ENCODE measurements around the gene NXPE3.
"Not testable (repeated sequence)": the region's sequence is repeated elsewhere in the genome, so short reads cannot be mapped to it uniquely, and the experiment has no call there.

Gene NXPE3

DNA sequence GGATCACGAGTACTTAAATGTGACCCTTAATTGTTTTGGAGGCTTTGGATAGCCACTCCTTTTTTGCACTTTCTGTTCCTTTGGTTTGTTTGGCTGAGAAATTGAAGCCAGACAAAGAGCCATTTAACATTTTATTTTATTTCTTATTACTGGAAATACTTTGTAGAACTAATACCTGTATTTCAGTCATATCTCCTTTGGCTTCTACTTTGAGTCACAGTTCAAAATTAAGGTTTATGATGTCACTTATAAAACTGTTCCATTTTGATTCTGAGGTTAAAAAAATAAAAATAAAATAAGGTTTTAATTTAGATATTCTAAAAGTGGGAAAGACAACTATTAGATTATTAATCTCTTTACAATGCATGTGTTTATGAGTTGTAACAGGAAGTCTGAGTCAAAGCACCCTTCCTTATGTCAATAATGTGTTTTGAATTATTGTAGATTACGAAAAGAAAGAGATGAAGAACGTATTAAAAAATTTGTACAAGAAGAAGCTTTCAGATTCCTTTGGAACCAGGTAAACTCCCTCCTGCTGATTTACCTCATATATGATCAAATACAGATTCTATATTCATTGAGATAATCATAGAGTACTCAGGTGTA, 16.9 kb upstream of the NXPE3 start:
- H3K27me3 ChIP-seq (ENCODE audit: control insufficient read depth in 1 of 2, insufficient read depth in 2 of 2, low read length in 2 of 2): no peaks in the 10 kb centered on the region
- H3K36me3 ChIP-seq (ENCODE audit: control insufficient read depth in 1 of 2, insufficient read depth in 2 of 2, low read length in 2 of 2): peaks cover 13 to 19% of the 10 kb centered on the region in 2 donors
- H3K9ac ChIP-seq (ENCODE audit: low read depth in 1 of 2, low read length in 2 of 2): no peak overlapping the region
- no peaks in the 10 kb centered on the region for H3K9me3 ChIP-seq (ENCODE audit: control insufficient read depth in 1 of 2, low read length in 2 of 2)
- no peaks in the 10 kb centered on the region for H3K4me1 ChIP-seq (ENCODE audit: control insufficient read depth in 1 of 2, insufficient read depth in 2 of 2, low read length in 2 of 2)
- no peak overlapping the region for H3K4me3 ChIP-seq (ENCODE audit: low read depth in 1 of 2, low read length in 2 of 2)
- no peak overlapping the region for H3K27ac ChIP-seq (ENCODE audit: low read depth, low read length)

DNA sequence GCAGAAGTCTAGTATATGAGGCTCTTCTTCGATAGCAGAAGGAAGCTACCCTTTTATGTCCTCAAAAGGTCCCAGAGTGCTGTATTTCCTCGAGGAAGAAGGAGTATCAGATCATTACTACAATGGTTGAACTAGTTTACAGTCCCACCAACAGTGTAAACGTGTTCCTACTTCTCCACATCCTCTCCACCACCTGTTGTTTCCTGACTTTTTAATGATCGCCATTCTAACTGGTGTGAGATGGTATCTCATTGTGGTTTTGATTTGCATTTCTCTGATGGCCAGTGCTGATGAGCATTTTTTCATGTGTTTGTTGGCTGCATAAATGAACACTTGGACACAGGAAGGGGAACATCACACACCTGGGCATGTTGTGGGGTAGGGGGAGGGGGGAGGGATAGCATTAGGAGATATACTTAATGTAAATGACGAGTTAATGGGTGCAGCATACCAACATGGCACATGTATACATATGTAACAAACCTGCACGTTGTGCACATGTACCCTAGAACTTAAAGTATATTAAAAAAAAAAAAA, 1.2 kb upstream of the NXPE3 start:
- not testable (repeated sequence) for H3K4me3 ChIP-seq (ENCODE audit: low read depth in 1 of 2, low read length in 2 of 2); H3K9ac ChIP-seq (ENCODE audit: low read depth in 1 of 2, low read length in 2 of 2); H3K27ac ChIP-seq (ENCODE audit: low read depth, low read length); H3K36me3 ChIP-seq (ENCODE audit: control insufficient read depth in 1 of 2, insufficient read depth in 2 of 2, low read length in 2 of 2); H3K9me3 ChIP-seq (ENCODE audit: control insufficient read depth in 1 of 2, low read length in 2 of 2); H3K27me3 ChIP-seq (ENCODE audit: control insufficient read depth in 1 of 2, insufficient read depth in 2 of 2, low read length in 2 of 2)
- H3K4me1 ChIP-seq (ENCODE audit: control insufficient read depth in 1 of 2, insufficient read depth in 2 of 2, low read length in 2 of 2): peaks cover 14% of the 10 kb centered on the region in 2 donors

DNA sequence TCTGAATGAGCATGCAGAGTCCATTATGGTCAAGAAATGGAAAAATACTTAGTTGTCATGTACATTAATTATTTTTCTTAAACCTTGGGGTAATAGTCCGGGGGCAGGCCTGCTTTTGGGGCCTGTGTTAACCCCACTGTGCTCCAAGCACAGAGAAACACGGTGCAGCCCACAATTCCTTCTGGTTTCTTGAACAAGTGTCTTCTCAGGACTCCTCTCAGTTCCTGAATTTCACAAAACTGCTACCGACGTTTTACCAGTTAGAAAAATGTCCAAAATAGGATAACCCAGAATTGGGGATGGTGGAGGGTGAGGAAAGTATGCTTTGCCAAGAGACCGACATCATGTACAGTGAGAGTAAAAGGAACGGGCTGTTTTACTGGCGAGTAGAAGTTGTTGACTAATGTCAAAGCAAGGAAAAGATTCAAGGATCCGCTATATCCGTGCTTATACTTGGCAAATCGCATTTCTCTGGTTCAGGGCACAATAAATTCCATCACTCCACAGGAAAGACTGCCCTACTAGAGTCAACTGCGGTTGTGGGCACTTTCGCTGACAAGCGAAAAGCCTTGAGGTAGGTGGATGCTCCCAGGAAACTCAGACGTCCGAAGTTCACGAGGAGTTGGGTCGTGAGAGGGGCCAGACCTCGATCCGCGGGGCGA, 495 bp upstream of the NXPE3 start:
- Histone ChIP-seq H3K4me3 (ENCODE audit: low read depth in 1 of 2, low read length in 2 of 2) (peak overlapping the region; percentile 88), H3K36me3 (ENCODE audit: control insufficient read depth in 1 of 2, insufficient read depth in 2 of 2, low read length in 2 of 2) (peaks cover 1 to 4% of the 10 kb centered on the region in 2 donors), H3K4me1 (ENCODE audit: control insufficient read depth in 1 of 2, insufficient read depth in 2 of 2, low read length in 2 of 2) (peaks cover 14% of the 10 kb centered on the region in 2 donors), H3K27ac (ENCODE audit: low read depth, low read length) (peak overlapping the region; percentile 71), H3K27me3 (ENCODE audit: control insufficient read depth in 1 of 2, insufficient read depth in 2 of 2, low read length in 2 of 2) (no peaks in the 10 kb centered on the region), H3K9ac (ENCODE audit: low read depth in 1 of 2, low read length in 2 of 2) (peak overlapping the region; percentile 52 to 81), H3K9me3 (ENCODE audit: control insufficient read depth in 1 of 2, low read length in 2 of 2) (no peaks in the 10 kb centered on the region)

DNA sequence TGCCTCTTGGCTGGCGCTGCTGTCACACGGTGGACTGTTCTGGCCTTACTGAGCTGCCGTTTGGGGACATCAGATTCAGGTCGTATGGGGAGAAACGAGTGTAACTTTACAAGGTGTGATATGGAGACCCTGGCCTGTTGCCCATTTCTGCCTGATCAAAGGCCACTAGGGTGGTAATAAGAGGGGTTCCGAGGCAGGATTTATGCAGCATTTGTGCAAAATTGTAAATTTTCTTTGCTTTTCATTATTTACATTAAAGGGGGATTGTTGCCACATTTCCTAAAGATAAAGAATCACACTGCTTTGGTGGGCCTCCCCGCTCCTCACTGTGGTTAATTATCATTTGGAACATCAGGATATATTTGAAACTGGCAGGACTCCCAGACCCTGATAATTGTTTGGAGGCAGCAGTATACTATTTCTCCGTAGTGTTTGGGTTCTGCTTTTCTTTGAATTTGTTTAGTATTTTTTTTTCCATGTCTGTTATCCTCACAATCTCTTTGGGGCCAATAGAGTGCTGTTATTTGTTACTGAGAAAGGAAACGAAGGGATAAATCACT, 891 bp downstream of the NXPE3 start:
- H3K36me3 ChIP-seq (ENCODE audit: control insufficient read depth in 1 of 2, insufficient read depth in 2 of 2, low read length in 2 of 2): peaks cover 6 to 7% of the 10 kb centered on the region in 2 donors
- H3K9me3 ChIP-seq (ENCODE audit: control insufficient read depth in 1 of 2, low read length in 2 of 2): no peaks in the 10 kb centered on the region
- peak overlapping the region; percentile 54 for H3K27ac ChIP-seq (ENCODE audit: low read depth, low read length)
- H3K4me1 ChIP-seq (ENCODE audit: control insufficient read depth in 1 of 2, insufficient read depth in 2 of 2, low read length in 2 of 2): peaks cover 14 to 21% of the 10 kb centered on the region in 2 donors
- peak overlapping the region; percentile 52 to 81 for H3K9ac ChIP-seq (ENCODE audit: low read depth in 1 of 2, low read length in 2 of 2)
- no peaks in the 10 kb centered on the region for H3K27me3 ChIP-seq (ENCODE audit: control insufficient read depth in 1 of 2, insufficient read depth in 2 of 2, low read length in 2 of 2)
- H3K4me3 ChIP-seq (ENCODE audit: low read depth in 1 of 2, low read length in 2 of 2): peak overlapping the region; percentile 88

DNA sequence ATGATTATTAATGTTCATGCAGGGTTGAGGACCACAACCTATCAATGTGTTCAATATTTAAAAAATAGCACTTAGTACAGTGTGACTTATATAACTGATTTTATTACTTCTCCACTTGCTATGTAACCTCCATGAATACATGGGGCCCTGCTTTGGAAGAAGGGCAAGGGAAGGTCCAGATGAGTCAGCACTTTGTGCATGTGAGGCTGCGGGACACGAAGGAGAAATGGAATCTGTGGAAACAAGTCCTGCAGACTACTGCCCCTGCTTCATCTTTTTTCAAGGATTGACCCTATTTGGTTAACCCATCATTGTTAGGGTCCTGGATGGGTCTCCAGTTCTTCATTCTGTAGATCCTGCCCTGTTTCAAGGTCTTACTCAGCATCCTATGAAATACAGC, 1.6 kb downstream of the NXPE3 start:
- peaks cover 6 to 7% of the 10 kb centered on the region in 2 donors for H3K36me3 ChIP-seq (ENCODE audit: control insufficient read depth in 1 of 2, insufficient read depth in 2 of 2, low read length in 2 of 2)
- no peaks in the 10 kb centered on the region for H3K9me3 ChIP-seq (ENCODE audit: control insufficient read depth in 1 of 2, low read length in 2 of 2)
- no peak overlapping the region for H3K9ac ChIP-seq (ENCODE audit: low read depth in 1 of 2, low read length in 2 of 2)
- peak overlapping the region in 1 of 2 donors; percentile 88 for H3K4me3 ChIP-seq (ENCODE audit: low read depth in 1 of 2, low read length in 2 of 2)
- H3K27ac ChIP-seq (ENCODE audit: low read depth, low read length): no peak overlapping the region
- H3K4me1 ChIP-seq (ENCODE audit: control insufficient read depth in 1 of 2, insufficient read depth in 2 of 2, low read length in 2 of 2): peaks cover 14 to 21% of the 10 kb centered on the region in 2 donors
- no peaks in the 10 kb centered on the region for H3K27me3 ChIP-seq (ENCODE audit: control insufficient read depth in 1 of 2, insufficient read depth in 2 of 2, low read length in 2 of 2)

GRCh38 chr3:101781166-101781565, 2.2 kb downstream of the NXPE3 start:
- Histone ChIP-seq H3K4me3 (ENCODE audit: low read depth in 1 of 2, low read length in 2 of 2) (no peak overlapping the region), H3K27me3 (ENCODE audit: control insufficient read depth in 1 of 2, insufficient read depth in 2 of 2, low read length in 2 of 2) (no peaks in the 10 kb centered on the region), H3K4me1 (ENCODE audit: control insufficient read depth in 1 of 2, insufficient read depth in 2 of 2, low read length in 2 of 2) (peaks cover 14 to 21% of the 10 kb centered on the region in 2 donors), H3K9me3 (ENCODE audit: control insufficient read depth in 1 of 2, low read length in 2 of 2) (no peaks in the 10 kb centered on the region), H3K36me3 (ENCODE audit: control insufficient read depth in 1 of 2, insufficient read depth in 2 of 2, low read length in 2 of 2) (peaks cover 6 to 7% of the 10 kb centered on the region in 2 donors), H3K9ac (ENCODE audit: low read depth in 1 of 2, low read length in 2 of 2) (no peak overlapping the region), H3K27ac (ENCODE audit: low read depth, low read length) (no peak overlapping the region)

- Histone ChIP-seq H3K27ac (ENCODE audit: low read depth, low read length) (peak overlapping the region; percentile 61), H3K4me3 (ENCODE audit: low read depth in 1 of 2, low read length in 2 of 2) (no peak overlapping the region), H3K9ac (ENCODE audit: low read depth in 1 of 2, low read length in 2 of 2) (no peak overlapping the region), H3K36me3 (ENCODE audit: control insufficient read depth in 1 of 2, insufficient read depth in 2 of 2, low read length in 2 of 2) (peaks cover 6 to 7% of the 10 kb centered on the region in 2 donors), H3K27me3 (ENCODE audit: control insufficient read depth in 1 of 2, insufficient read depth in 2 of 2, low read length in 2 of 2) (no peaks in the 10 kb centered on the region), H3K9me3 (ENCODE audit: control insufficient read depth in 1 of 2, low read length in 2 of 2) (no peaks in the 10 kb centered on the region), H3K4me1 (ENCODE audit: control insufficient read depth in 1 of 2, insufficient read depth in 2 of 2, low read length in 2 of 2) (peaks cover 3 to 10% of the 10 kb centered on the region in 2 donors)
These were observed 6.0 kb downstream of the NXPE3 start for GRCh38 chr3:101784855-101785613.

GRCh38 chr3:101791778-101792177, 12.8 kb downstream of the NXPE3 start:
- no peak overlapping the region for H3K27ac ChIP-seq (ENCODE audit: low read depth, low read length)

DNA sequence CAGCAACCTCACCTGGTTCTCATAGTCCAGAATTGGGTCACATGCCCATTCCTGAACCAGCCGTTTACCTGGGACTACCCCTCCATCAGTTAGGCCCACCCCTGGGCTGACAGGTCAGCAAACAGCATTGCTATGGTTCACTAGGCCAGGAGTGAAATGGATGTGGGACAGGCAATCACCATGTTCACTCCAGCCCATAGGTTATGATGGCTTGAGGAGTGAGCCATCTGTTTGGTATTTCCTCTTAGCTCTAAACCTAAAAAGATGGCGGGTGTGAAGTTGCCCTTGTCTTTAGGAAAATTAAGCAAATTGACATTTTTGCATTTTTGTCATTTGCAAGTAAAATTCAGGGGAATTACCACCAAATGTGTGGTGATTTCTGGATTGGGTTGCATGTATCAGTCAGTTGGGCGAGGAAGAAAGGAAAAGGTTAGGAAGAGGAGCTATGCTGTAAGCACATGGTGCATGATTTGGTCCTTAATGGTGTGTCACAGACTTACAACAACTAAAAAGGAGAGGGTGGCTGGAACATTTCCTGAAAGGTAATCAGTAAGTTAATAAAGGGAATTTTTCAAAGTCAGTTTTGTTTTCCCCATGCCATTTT, 17.2 kb downstream of the NXPE3 start:
- Histone ChIP-seq H3K27ac (ENCODE audit: low read depth, low read length) (no peak overlapping the region), H3K9me3 (ENCODE audit: control insufficient read depth in 1 of 2, low read length in 2 of 2) (peaks cover 0 to 5% of the 10 kb centered on the region in 2 donors), H3K9ac (ENCODE audit: low read depth in 1 of 2, low read length in 2 of 2) (no peak overlapping the region), H3K4me1 (ENCODE audit: control insufficient read depth in 1 of 2, insufficient read depth in 2 of 2, low read length in 2 of 2) (no peaks in the 10 kb centered on the region), H3K4me3 (ENCODE audit: low read depth in 1 of 2, low read length in 2 of 2) (no peak overlapping the region), H3K36me3 (ENCODE audit: control insufficient read depth in 1 of 2, insufficient read depth in 2 of 2, low read length in 2 of 2) (peaks cover under 1 to 3% of the 10 kb centered on the region in 2 donors), H3K27me3 (ENCODE audit: control insufficient read depth in 1 of 2, insufficient read depth in 2 of 2, low read length in 2 of 2) (no peaks in the 10 kb centered on the region)

More at GRCh38 chr3:101791778-101792177, 12.8 kb downstream of the NXPE3 start:
- Histone ChIP-seq H3K4me1 (ENCODE audit: control insufficient read depth in 1 of 2, insufficient read depth in 2 of 2, low read length in 2 of 2) (no peaks in the 10 kb centered on the region), H3K27me3 (ENCODE audit: control insufficient read depth in 1 of 2, insufficient read depth in 2 of 2, low read length in 2 of 2) (no peaks in the 10 kb centered on the region), H3K9me3 (ENCODE audit: control insufficient read depth in 1 of 2, low read length in 2 of 2) (peaks cover 0 to 5% of the 10 kb centered on the region in 2 donors), H3K36me3 (ENCODE audit: control insufficient read depth in 1 of 2, insufficient read depth in 2 of 2, low read length in 2 of 2) (peaks cover 0 to 3% of the 10 kb centered on the region in 2 donors), H3K9ac (ENCODE audit: low read depth in 1 of 2, low read length in 2 of 2) (no peak overlapping the region), H3K4me3 (ENCODE audit: low read depth in 1 of 2, low read length in 2 of 2) (no peak overlapping the region)
